ENCODE measurements around the gene SHFL. TPM values are rescaled to one million over a fixed set of nuclear protein-coding genes. Genes with fewer than 3 reads are reported as not detected.

Gene SHFL
- total RNA-seq, 4 donors from 2014 or later, result 18.5 to 46.1 (median 32.6) TPM

DNA sequence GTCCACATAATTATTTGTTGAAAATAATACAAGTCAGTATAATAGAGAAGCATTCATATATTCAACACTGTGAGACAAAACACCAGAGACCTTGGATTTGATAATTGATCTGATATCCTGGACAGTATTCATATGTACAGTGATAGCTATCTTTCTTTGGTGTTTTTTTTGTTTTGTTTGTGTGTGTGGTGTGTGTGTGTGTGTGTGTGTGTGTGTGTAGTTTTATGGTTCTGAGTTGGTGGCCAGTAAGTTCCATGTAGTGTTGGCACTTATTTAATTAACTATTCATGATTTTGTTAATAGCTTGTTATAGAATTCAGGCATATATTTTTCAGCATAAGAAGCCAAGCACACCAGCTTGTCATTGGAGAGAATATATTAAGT lies 18.0 kb downstream of the SHFL start:
- Histone ChIP-seq H3K36me3 (peaks cover 16% of the 10 kb centered on the region in 2 donors), H3K27ac (no peak overlapping the region), H3K9me3 (no peaks in the 10 kb centered on the region), H3K4me1 (peaks cover 7 to 14% of the 10 kb centered on the region in 2 donors), H3K4me3 (replicated peaks in 1 of 3) (no peak overlapping the region), H3K27me3 (no peaks in the 10 kb centered on the region)
- intact Hi-C loops (cut with DNase I), result loop anchor here (10.0 kb wide), 1 partner anchor 281 kb away; the partner anchor contains the start of gene TYK2
- DNase-seq, result no peak
- TF ChIP-seq POLR2A (IDR thresholded peaks at IDR 0.05), result no peak
- TF ChIP-seq CTCF (IDR thresholded peaks at IDR 0.05), result no peak

GRCh38 chr19:10104665-10105508 lies 18.8 kb downstream of the SHFL start:
- Histone ChIP-seq H3K36me3 (peaks cover 23 to 24% of the 10 kb centered on the region in 2 donors), H3K9me3 (no peaks in the 10 kb centered on the region), H3K4me3 (replicated peaks in 1 of 3) (no peak overlapping the region), H3K4me1 (peaks cover 7 to 14% of the 10 kb centered on the region in 2 donors), H3K27me3 (no peaks in the 10 kb centered on the region), H3K27ac (no peak overlapping the region)
- 59 to 68% methylated on average over 11 to 12 of the region's 15 CpGs for WGBS, 2 donors
- no peak for TF ChIP-seq CTCF (IDR thresholded peaks at IDR 0.05)
- no peak for TF ChIP-seq POLR2A (IDR thresholded peaks at IDR 0.05)
- DNase-seq, result no peak
- intact Hi-C loops (cut with DNase I), result loop anchor here (10.0 kb wide), 1 partner anchor 280 kb away; the partner anchor contains the start of gene TYK2

- DNase-seq, result no peak
- no peaks in the 10 kb centered on the region for H3K27me3 ChIP-seq
These were observed 19.5 kb downstream of the SHFL start for GRCh38 chr19:10105509-10106099.

GRCh38 chr19:10106100-10106936 lies 20.2 kb downstream of the SHFL start, which contains the start of gene PPAN:
Gene PPAN (plus strand): TSS chr19:10106362. CDS start chr19:10106395, 33 bp downstream.
- Histone ChIP-seq H3K4me1 (peaks cover 7 to 14% of the 10 kb centered on the region in 2 donors), H3K36me3 (peaks cover 38% of the 10 kb centered on the region in 2 donors), H3K4me3 (replicated peaks in 1 of 3) (peak within 1 kb of the TSS; percentile 21 to 56 (median 28)), H3K9me3 (no peaks in the 10 kb centered on the region), H3K27ac (peak within 1 kb of the TSS in 2 of 3 donors; percentile 35 to 45), H3K27me3 (no peaks in the 10 kb centered on the region)
- peak in 1 of 2 donors; percentile 64 for TF ChIP-seq POLR2A (IDR thresholded peaks at IDR 0.05)
- no peak for TF ChIP-seq CTCF (IDR thresholded peaks at IDR 0.05)
- DNase-seq, result peak; percentile 98
- intact Hi-C loops (cut with DNase I), result loop anchor here (10.0 kb wide), 1 partner anchor 278 kb away; the partner anchor contains the start of gene TYK2
- WGBS, 2 donors, result 4 to 15% methylated on average over 8 to 28 of the region's 71 CpGs

More at GRCh38 chr19:10105509-10106099, 19.5 kb downstream of the SHFL start:
- Histone ChIP-seq H3K4me1 (peaks cover 7 to 14% of the 10 kb centered on the region in 2 donors), H3K9me3 (no peaks in the 10 kb centered on the region), H3K36me3 (peaks cover 31% of the 10 kb centered on the region in 2 donors), H3K4me3 (replicated peaks in 1 of 3) (no peak overlapping the region), H3K27ac (peak overlapping the region in 1 of 3 donors; percentile 45)
- intact Hi-C loops (cut with DNase I), result loop anchor here (10.0 kb wide), 1 partner anchor 279 kb away; the partner anchor contains the start of gene TYK2
- no peak for TF ChIP-seq CTCF (IDR thresholded peaks at IDR 0.05)
- no peak for TF ChIP-seq POLR2A (IDR thresholded peaks at IDR 0.05)
- 45 to 68% methylated on average over 12 to 16 of the region's 16 CpGs for WGBS, 2 donors
